Smooth muscle cell of the umbilical artery (primary cell): ENCODE measurements around the gene NUP85. TPM values are rescaled to one million over a fixed set of nuclear protein-coding genes. Genes with fewer than 3 reads are reported as not detected.

Experiments
- total RNA-seq: library from RNA; depleted of rRNA; stranded (reverse); fragments of >200 nt; gene quantifications from 2 replicates; pipeline ENCODE4 v1.2.3, GENCODE V29; 2014

The NUP85 gene
- 18.7 and 24.6 TPM in 2 replicates for total RNA-seq

GRCh38 chr17:75205037-75205792, at the start of gene NUP85:
Gene NUP85 (plus strand): TSS chr17:75205679. CDS start chr17:75205762, 83 bp downstream.

GRCh38 chr17:75182569-75183436, 22.7 kb upstream of the NUP85 start, which contains the start of gene SUMO2:
Gene SUMO2 (minus strand): TSS chr17:75182959. CDS start chr17:75182834, 125 bp downstream.

GRCh38 chr17:75261336-75262111, 56.0 kb downstream of the NUP85 start, which contains the start of the genes GGA3 and MRPS7:
Gene GGA3 (minus strand): TSS chr17:75261606. CDS start chr17:75261587, 19 bp downstream.
Gene MRPS7 (plus strand): TSS chr17:75261879. CDS start chr17:75261901, 22 bp downstream.

GRCh38 chr17:75270966-75271232, 65.4 kb downstream of the NUP85 start, which contains the start of gene MIF4GD:
Gene MIF4GD (minus strand): TSS chr17:75271231. CDS start chr17:75270195, 1,036 bp downstream.

Other genes with a start within 250 kb of the NUP85 start
- gene HID1, start 232.9 kb upstream of the NUP85 start, total RNA-seq, result 0.18 and 0.30 TPM in 2 replicates
- 19.9 and 47.2 TPM in 2 replicates for gene CDR2L, start 218.0 kb upstream of the NUP85 start, total RNA-seq
- 18.8 and 22.0 TPM in 2 replicates for gene MRPL58, start 193.0 kb upstream of the NUP85 start, total RNA-seq
- 202 and 315 TPM in 2 replicates for gene ATP5PD, start 158.7 kb upstream of the NUP85 start, total RNA-seq
- 12.2 and 20.9 TPM in 2 replicates for gene KCTD2, start 158.5 kb upstream of the NUP85 start, total RNA-seq
- gene SLC16A5, start 117.7 kb upstream of the NUP85 start, total RNA-seq, result 7.4 and 12.3 TPM in 2 replicates
- gene ARMC7, start 95.7 kb upstream of the NUP85 start, total RNA-seq, result 1.8 and 2.8 TPM in 2 replicates
- gene NT5C, start 73.9 kb upstream of the NUP85 start, total RNA-seq, result 23.8 and 29.9 TPM in 2 replicates
- gene JPT1, start 51.2 kb upstream of the NUP85 start, total RNA-seq, result 93.2 and 179 TPM in 2 replicates
- 79.5 and 89.1 TPM in 2 replicates for gene SUMO2, start 22.7 kb upstream of the NUP85 start, total RNA-seq
- 9.8 and 17.8 TPM in 2 replicates for gene GGA3, start 55.9 kb downstream of the NUP85 start, total RNA-seq
- 28.9 and 32.4 TPM in 2 replicates for gene MRPS7, start 56.2 kb downstream of the NUP85 start, total RNA-seq
- gene MIF4GD, start 65.6 kb downstream of the NUP85 start, total RNA-seq, result 5.6 and 6.2 TPM in 2 replicates
- gene SLC25A19, start 83.8 kb downstream of the NUP85 start, total RNA-seq, result 4.8 and 8.6 TPM in 2 replicates
- gene GRB2, start 200.0 kb downstream of the NUP85 start, total RNA-seq, result 83.1 and 102 TPM in 2 replicates